Spleen (tissue), 7 donors: ENCODE results near the gene PARVB.

Source experiments
- POLR2A ChIP-seq, 3 donors: fragments of 450-650 bp; IDR thresholded peaks; one replicate each; pipeline ENCODE4 v1.5.1; 2017; ENCODE audit warnings: antibody characterized with exemption in 3 of 3, mild to moderate bottlenecking in 1 of 3
- TF ChIP-seq, protein P1 (sequence below), 11 experiments: fragments of 200-600 bp in 7 of 11; fragments of 450-650 bp in 4 of 11; sonication (generic) in 4 of 11; IDR thresholded peaks in 8 of 11; conservative IDR thresholded peaks in 3 of 11; 1 replicate in 7 of 11; 2 replicates in 4 of 11; pipeline versions ENCODE4 v1.4.0 to v1.8.0; 2016 to 2021; ENCODE audit warnings: antibody characterized with exemption in 11 of 11, inconsistent platforms in 4 of 11, mild to moderate bottlenecking in 1 of 11
- donor health status: DM: no; HTN: no; CAD: no; lungs with moderate emphysema.
- donor health status: DM: no; HTN: no; CAD: no.
- donor health status: DM: no; HTN: no; CAD: no.

DNA sequence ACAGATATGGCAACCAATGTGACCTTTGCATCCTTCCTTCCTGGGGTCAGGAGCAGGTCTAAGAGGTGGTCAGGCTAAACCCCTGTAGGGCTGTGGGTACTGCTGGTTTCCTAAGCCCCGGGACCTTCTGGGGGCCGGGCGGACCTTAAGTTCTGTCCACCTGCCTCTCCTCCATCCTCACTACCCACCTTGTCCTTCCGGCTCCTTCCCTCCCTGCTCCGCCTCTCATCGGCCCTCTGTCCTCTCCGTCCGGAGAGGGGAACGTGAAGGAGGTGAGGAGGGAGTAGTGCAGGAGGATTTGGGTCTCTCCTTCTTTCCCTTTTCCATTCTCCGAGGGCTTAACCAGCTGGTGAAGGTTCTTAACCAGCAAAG is 28.3 kb upstream of the PARVB start:
- no peak for TF ChIP-seq POLR2A (IDR thresholded peaks at IDR 0.05)
- TF ChIP-seq, protein P1, sequence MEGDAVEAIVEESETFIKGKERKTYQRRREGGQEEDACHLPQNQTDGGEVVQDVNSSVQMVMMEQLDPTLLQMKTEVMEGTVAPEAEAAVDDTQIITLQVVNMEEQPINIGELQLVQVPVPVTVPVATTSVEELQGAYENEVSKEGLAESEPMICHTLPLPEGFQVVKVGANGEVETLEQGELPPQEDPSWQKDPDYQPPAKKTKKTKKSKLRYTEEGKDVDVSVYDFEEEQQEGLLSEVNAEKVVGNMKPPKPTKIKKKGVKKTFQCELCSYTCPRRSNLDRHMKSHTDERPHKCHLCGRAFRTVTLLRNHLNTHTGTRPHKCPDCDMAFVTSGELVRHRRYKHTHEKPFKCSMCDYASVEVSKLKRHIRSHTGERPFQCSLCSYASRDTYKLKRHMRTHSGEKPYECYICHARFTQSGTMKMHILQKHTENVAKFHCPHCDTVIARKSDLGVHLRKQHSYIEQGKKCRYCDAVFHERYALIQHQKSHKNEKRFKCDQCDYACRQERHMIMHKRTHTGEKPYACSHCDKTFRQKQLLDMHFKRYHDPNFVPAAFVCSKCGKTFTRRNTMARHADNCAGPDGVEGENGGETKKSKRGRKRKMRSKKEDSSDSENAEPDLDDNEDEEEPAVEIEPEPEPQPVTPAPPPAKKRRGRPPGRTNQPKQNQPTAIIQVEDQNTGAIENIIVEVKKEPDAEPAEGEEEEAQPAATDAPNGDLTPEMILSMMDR (IDR thresholded peaks at IDR 0.05 in 8 of 11, conservative IDR thresholded peaks at IDR 0.05 in 3 of 11): no peak
